H9 (cell line): ENCODE data around the gene KIF16B. TPM values are rescaled to one million over a fixed set of nuclear protein-coding genes. Genes with fewer than 3 reads are reported as not detected.

Experiments
- DNase-seq: peaks from one replicate; pipeline ENCODE4 v3.0.0-alpha.2; 2017
- H2AFZ ChIP-seq: one replicate; pipeline ENCODE4 v1.6.1; 2013; ENCODE audit warnings: mild to moderate bottlenecking, low read length, control low read depth, moderate library complexity
- H2AK5ac ChIP-seq: 2 replicates; pipeline ENCODE4 v1.6.1; 2013; ENCODE audit warnings: low read length, control low read depth, mixed read lengths; ENCODE audit not compliant: insufficient read length
- H2BK120ac ChIP-seq: one replicate; pipeline ENCODE4 v1.6.1; 2013; ENCODE audit warnings: low read depth, mild to moderate bottlenecking, low read length, control low read depth, inconsistent platforms; ENCODE audit not compliant: poor library complexity, severe bottlenecking
- H2BK12ac ChIP-seq: 2 replicates; pipeline ENCODE4 v1.6.1; 2013; ENCODE audit warnings: low read length, control low read depth, mixed read lengths, low read depth; ENCODE audit not compliant: insufficient read length
- H2BK15ac ChIP-seq: 2 replicates; pipeline ENCODE4 v1.6.1; 2013; ENCODE audit warnings: low read depth, low read length, control low read depth
- H2BK20ac ChIP-seq: one replicate; pipeline ENCODE4 v1.6.1; 2013; ENCODE audit warnings: low read depth, mild to moderate bottlenecking, low read length, control low read depth, inconsistent platforms; ENCODE audit not compliant: poor library complexity, severe bottlenecking
- H2BK5ac ChIP-seq: 2 replicates; pipeline ENCODE4 v1.6.1; 2013; ENCODE audit warnings: low read length, control low read depth, mixed read lengths; ENCODE audit not compliant: insufficient read length
- H3K14ac ChIP-seq: 2 replicates; pipeline ENCODE4 v1.6.1; 2013; ENCODE audit warnings: low read length, control low read depth; ENCODE audit not compliant: insufficient read depth
- H3K18ac ChIP-seq: 2 replicates; pipeline ENCODE4 v1.6.1; 2013; ENCODE audit warnings: low read depth, mild to moderate bottlenecking, mixed read lengths, low read length, control low read depth; ENCODE audit not compliant: insufficient read length
- H3K23ac ChIP-seq: 2 replicates; pipeline ENCODE4 v1.6.1; 2013; ENCODE audit warnings: low read length, control low read depth, mixed read lengths, low read depth; ENCODE audit not compliant: insufficient read length
- H3K23me2 ChIP-seq: 2 replicates; pipeline ENCODE4 v1.6.1; 2013; ENCODE audit warnings: low read depth, mild to moderate bottlenecking, mixed read lengths, low read length, control low read depth; ENCODE audit not compliant: insufficient read length, poor library complexity, severe bottlenecking
- H3K27ac ChIP-seq: 2 replicates; pipeline ENCODE4 v1.5.1; 2013; ENCODE audit warnings: low read length, control low read depth, mixed read lengths, low read depth; ENCODE audit not compliant: insufficient read length
- H3K27me3 ChIP-seq: 2 replicates; pipeline ENCODE4 v1.6.1; 2013; ENCODE audit warnings: low read length, control low read depth, inconsistent platforms; ENCODE audit not compliant: insufficient read depth
- H3K4ac ChIP-seq: 2 replicates; pipeline ENCODE4 v1.6.1; 2013; ENCODE audit warnings: low read depth, mild to moderate bottlenecking, control low read depth, inconsistent platforms, low read length, moderate library complexity
- H3K4me1 ChIP-seq: 2 replicates; pipeline ENCODE4 v1.6.1; 2013; ENCODE audit warnings: low read length, control low read depth, inconsistent platforms; ENCODE audit not compliant: insufficient read depth
- H3K4me2 ChIP-seq: 2 replicates; pipeline ENCODE4 v1.6.1; 2013; ENCODE audit warnings: low read length, control low read depth, mixed read lengths; ENCODE audit not compliant: insufficient read length, insufficient read depth
- H3K56ac ChIP-seq: 2 replicates; pipeline ENCODE4 v1.6.1; 2013; ENCODE audit warnings: low read depth, mild to moderate bottlenecking, mixed read lengths, low read length, control low read depth; ENCODE audit not compliant: insufficient read length
- H3K79me1 ChIP-seq: 2 replicates; pipeline ENCODE4 v1.6.1; 2013; ENCODE audit warnings: low read depth, mild to moderate bottlenecking, moderate library complexity, low read length, control low read depth, inconsistent platforms; ENCODE audit not compliant: insufficient read depth, poor library complexity, severe bottlenecking
- H3K79me2 ChIP-seq: 2 replicates; pipeline ENCODE4 v1.6.1; 2013; ENCODE audit warnings: low read length, control low read depth, inconsistent platforms; ENCODE audit not compliant: insufficient read depth
- H3K9ac ChIP-seq: 2 replicates; pipeline ENCODE4 v1.6.1; 2013; ENCODE audit warnings: low read length, control low read depth, mixed read lengths; ENCODE audit not compliant: insufficient read length; ENCODE audit errors: extremely low read depth
- H3K9me3 ChIP-seq: one replicate; pipeline ENCODE4 v1.6.1; 2013; ENCODE audit warnings: low read depth, low read length, inconsistent platforms; ENCODE audit not compliant: control insufficient read depth
- H3T11ph ChIP-seq: one replicate; pipeline ENCODE4 v1.6.1; 2013; ENCODE audit warnings: mild to moderate bottlenecking, low read length, control low read depth, inconsistent platforms
- H4K20me1 ChIP-seq: one replicate; pipeline ENCODE4 v1.6.1; 2013; ENCODE audit not compliant: control insufficient read depth, insufficient read length, insufficient read depth
- H4K5ac ChIP-seq: 2 replicates; pipeline ENCODE4 v1.6.1; 2013; ENCODE audit warnings: low read depth, mild to moderate bottlenecking, mixed read lengths, low read length, control low read depth; ENCODE audit not compliant: insufficient read length
- H4K8ac ChIP-seq: replicated peaks from 2 replicates; pipeline ENCODE4 v1.6.1; 2013; ENCODE audit warnings: low read length, control low read depth, mixed read lengths, low read depth; ENCODE audit not compliant: insufficient read length
- H4K91ac ChIP-seq: 2 replicates; pipeline ENCODE4 v1.6.1; 2013; ENCODE audit warnings: low read depth, mild to moderate bottlenecking, moderate library complexity, mixed read lengths, low read length, control low read depth; ENCODE audit not compliant: insufficient read length
- H3K27ac Mint-ChIP-seq, 3 experiments: 2 replicates in 2 of 3; 3 replicates in 1 of 3; pipeline ENCODE4 v1.8.0; 2020 to 2021; ENCODE audit warnings: mixed read lengths in 3 of 3, mild to moderate bottlenecking in 1 of 3, moderate library complexity in 1 of 3
- H3K27me3 Mint-ChIP-seq: 2 replicates; pipeline ENCODE4 v1.8.0; 2021; ENCODE audit warnings: low read depth, mild to moderate bottlenecking, moderate library complexity, mixed read lengths
- H3K36me3 Mint-ChIP-seq, 3 experiments: 2 replicates in 2 of 3; 3 replicates in 1 of 3; pipeline ENCODE4 v1.8.0; 2020 to 2021; ENCODE audit warnings: low read depth in 3 of 3, mixed read lengths in 3 of 3; ENCODE audit not compliant: insufficient read depth in 1 of 3
- H3K4me1 Mint-ChIP-seq, 2 experiments: 2 replicates each; pipeline ENCODE4 v1.8.0; 2020; ENCODE audit warnings: mixed read lengths in 2 of 2
- H3K4me3 Mint-ChIP-seq, 2 experiments: 2 replicates in 1 of 2; 3 replicates in 1 of 2; pipeline ENCODE4 v1.8.0; 2020 to 2021; ENCODE audit warnings: mild to moderate bottlenecking in 2 of 2, mixed read lengths in 2 of 2, moderate library complexity in 1 of 2
- H3K9me3 Mint-ChIP-seq, 2 experiments: 2 replicates in 1 of 2; 3 replicates in 1 of 2; pipeline ENCODE4 v1.8.0; 2020; ENCODE audit warnings: mild to moderate bottlenecking in 2 of 2, mixed read lengths in 2 of 2, moderate library complexity in 1 of 2
- CTCF ChIP-seq: fragments of 200-600 bp; sonication (generic); conservative IDR thresholded peaks from 3 replicates; pipeline ENCODE4 v1.8.0; 2021; ENCODE audit warnings: antibody characterized with exemption, mild to moderate bottlenecking
- WGBS: extraction: QIAGEN DNeasy Blood & Tissue Kit; methylation state at CpG from one replicate; pipeline ENCODE4 v1.1.7; 2013; ENCODE audit warnings: missing lambda C conversion rate, low lambda C conversion rate, mixed read lengths; ENCODE audit not compliant: insufficient read length; ENCODE audit errors: extremely low coverage; 5-methylcytosine and 5-hydroxymethylcytosine counted together
- total RNA-seq: library from RNA; stranded (reverse); gene quantifications from 2 replicates; pipeline ENCODE4 v1.2.1, GENCODE V29; 2021

KIF16B gene
- total RNA-seq, 1 experiment from 2014 or later, result 7.4 TPM

GRCh38 chr20:16469395-16469905 is 103.8 kb downstream of the KIF16B start:
- H3K23ac ChIP-seq, result no peak overlapping the region
- no peak overlapping the region for H2AFZ ChIP-seq
- H2BK20ac ChIP-seq, result no peak overlapping the region
- no peak overlapping the region for H2BK5ac ChIP-seq
- no peak overlapping the region for H3K4me2 ChIP-seq
- H3K27me3 Mint-ChIP-seq, result no peaks in the 10 kb centered on the region
- H3K79me1 ChIP-seq, result no peaks in the 10 kb centered on the region
- H3K14ac ChIP-seq, result no peak overlapping the region
- no peaks in the 10 kb centered on the region for H3K79me2 ChIP-seq
- H3K9me3 Mint-ChIP-seq, result peaks cover 5% of the 10 kb centered on the region in 2 experiments; a peak in 4 of 5 replicates
- no peak overlapping the region for H4K5ac ChIP-seq
- no peak for TF ChIP-seq CTCF
- H3K4me1 Mint-ChIP-seq, result peaks cover 0 to 3% of the 10 kb centered on the region in 2 experiments; a peak in 2 of 4 replicates
- H3K56ac ChIP-seq, result no peak overlapping the region
- H2AK5ac ChIP-seq, result no peak overlapping the region
- WGBS, result no CpG with 5 or more reads among the region's 5 CpGs
- H3K9me3 ChIP-seq, result no peaks in the 10 kb centered on the region
- H3K9ac ChIP-seq, result no peak overlapping the region
- no peak overlapping the region for H4K8ac ChIP-seq
- no peak overlapping the region for H3T11ph ChIP-seq
- H3K18ac ChIP-seq, result no peak overlapping the region
- H2BK120ac ChIP-seq, result no peak overlapping the region
- no peak overlapping the region for H3K27ac Mint-ChIP-seq
- no peaks in the 10 kb centered on the region for H3K23me2 ChIP-seq
- DNase-seq, result no peak
- H3K27me3 ChIP-seq, result no peaks in the 10 kb centered on the region
- H2BK15ac ChIP-seq, result no peak overlapping the region
- no peaks in the 10 kb centered on the region for H4K20me1 ChIP-seq
- no peak overlapping the region for H3K4ac ChIP-seq
- H4K91ac ChIP-seq, result no peak overlapping the region
- H3K36me3 Mint-ChIP-seq, result peaks cover 7 to 35% (median 19%) of the 10 kb centered on the region in 3 experiments; a peak in 6 of 7 replicates
- H3K27ac ChIP-seq, result no peak overlapping the region
- H3K4me3 Mint-ChIP-seq, result no peak overlapping the region
- H3K4me1 ChIP-seq, result no peaks in the 10 kb centered on the region
- H2BK12ac ChIP-seq, result no peak overlapping the region
